Measurements from ENCODE around the gene GRID2.

GRID2 gene

DNA sequence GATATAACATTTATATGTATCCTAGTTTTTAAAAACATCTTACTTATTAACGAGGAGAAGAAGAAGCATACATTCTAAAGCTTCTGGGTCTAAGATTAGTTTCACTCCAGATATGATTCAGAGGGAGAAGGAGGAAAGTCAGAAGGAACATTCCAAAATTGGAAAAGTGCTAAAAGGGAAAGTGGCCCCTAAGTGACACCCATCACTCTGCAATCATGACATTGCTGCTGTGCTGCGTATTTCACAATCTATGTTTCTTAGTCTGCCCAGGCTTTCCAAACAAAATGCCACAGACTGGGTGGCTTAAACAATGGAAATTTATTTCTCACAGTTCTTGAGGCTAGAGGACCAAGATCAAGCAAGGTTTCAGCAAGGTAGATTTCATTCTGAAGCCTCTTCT is 1452.3 kb downstream of the GRID2 start:
- DNase-seq (ENCODE audit: low spot score): no peak

DNA sequence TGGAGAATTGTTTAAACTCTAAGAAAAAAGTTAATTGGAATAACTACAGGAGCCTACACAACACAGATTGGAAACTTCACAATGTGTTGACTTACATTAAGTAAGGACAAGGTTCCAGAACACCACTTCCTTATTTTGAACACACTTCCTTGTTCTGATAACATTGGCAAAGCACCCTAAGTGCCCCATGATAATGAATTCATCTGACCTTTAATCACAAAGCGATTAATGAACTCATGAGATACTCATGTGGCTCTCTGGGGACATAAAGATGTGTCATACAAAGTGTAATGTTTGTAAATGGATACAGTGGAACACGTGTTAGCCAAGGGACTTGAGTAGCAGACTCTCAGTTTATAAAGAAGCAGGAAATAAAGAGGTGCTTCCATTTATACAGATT is 1455.7 kb downstream of the GRID2 start:
- no peak for DNase-seq (ENCODE audit: low spot score)

GRCh38 chr4:93760284-93760683 is 1456.5 kb downstream of the GRID2 start:
- no peak for DNase-seq (ENCODE audit: low spot score)

- no peak for DNase-seq (ENCODE audit: low spot score)
Observed at GRCh38 chr4:93761286-93761685, 1457.5 kb downstream of the GRID2 start.

GRCh38 chr4:93764639-93765246 is 1461.0 kb downstream of the GRID2 start:
- DNase-seq (ENCODE audit: low spot score): peak; percentile 12

DNA sequence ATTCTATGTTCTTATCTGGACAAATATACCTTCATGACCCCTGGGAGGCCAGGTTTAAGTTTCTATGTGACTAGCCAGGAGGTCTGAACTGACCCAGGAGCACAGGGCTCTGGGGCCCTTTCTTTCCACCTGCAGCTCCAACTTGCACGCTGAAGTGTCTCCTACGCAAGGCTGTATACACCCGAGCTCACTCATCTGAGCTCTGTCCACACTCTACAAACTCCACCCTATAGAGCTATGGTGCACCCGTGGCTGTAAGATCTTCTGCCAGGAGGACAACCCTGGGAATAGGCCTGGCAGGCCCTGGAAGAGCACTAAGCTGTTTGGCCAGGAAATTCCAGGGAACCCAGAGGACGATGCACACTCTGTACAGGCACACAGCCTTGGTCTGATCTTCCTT is 1464.2 kb downstream of the GRID2 start:
- no peak for DNase-seq (ENCODE audit: low spot score)

DNA sequence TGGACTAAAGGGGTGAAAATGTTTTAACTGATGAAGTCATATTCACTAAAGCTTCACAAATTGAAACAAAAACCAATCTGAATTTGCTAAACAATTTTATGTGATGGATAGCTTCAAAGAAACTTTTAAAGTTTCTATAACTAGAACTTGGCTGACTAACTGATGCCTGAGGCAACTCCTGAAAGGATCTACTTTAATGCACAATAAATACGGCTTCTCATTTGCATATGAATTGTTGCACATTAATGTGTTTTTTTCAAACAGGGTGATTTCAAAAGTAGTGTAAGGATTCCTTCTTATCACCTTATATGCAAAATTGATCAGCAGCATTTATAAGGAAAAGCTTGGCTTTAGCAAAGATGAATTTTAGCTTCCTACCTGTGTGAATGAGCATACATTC is 1466.4 kb downstream of the GRID2 start:
- no peak for DNase-seq (ENCODE audit: low spot score)

DNA sequence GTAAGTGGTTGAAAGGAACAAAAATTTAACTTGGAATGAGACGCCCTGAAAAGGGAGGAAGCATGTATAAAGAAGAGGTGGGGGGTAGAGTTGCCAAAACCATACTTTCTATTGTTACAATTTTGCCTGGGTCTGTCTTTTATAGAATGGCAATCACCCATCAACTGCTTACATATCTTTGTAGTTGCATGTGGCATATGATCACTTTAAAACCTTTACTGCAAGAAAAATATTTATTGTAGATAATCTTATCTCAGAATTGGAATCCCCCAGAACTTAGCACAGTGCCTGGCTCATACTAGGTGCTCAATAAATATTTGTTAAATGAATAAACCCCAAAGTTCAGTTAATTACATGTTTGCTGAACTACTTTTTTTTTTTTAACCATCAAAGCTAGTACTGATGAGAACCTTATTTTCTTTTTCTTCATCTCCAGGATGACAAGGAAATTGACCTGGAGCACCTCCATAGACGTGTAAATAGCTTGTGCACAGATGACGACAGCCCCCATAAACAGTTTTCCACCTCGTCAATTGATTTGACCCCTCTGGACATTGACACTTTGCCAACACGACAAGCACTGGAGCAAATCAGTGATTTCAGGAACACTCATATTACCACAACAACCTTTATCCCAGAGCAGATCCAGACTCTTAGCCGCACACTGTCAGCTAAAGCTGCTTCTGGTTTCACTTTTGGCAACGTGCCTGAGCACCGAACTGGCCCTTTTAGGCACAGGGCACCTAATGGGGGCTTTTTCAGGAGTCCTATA is 1468.1 kb downstream of the GRID2 start:
- DNase-seq (ENCODE audit: low spot score): peak; percentile 26

- DNase-seq (ENCODE audit: low spot score): no peak
Observed at GRCh38 chr4:93772858-93773257, 1469.1 kb downstream of the GRID2 start.

GRCh38 chr4:93775551-93775950 is 1471.8 kb downstream of the GRID2 start:
- no peak for DNase-seq (ENCODE audit: low spot score)

DNA sequence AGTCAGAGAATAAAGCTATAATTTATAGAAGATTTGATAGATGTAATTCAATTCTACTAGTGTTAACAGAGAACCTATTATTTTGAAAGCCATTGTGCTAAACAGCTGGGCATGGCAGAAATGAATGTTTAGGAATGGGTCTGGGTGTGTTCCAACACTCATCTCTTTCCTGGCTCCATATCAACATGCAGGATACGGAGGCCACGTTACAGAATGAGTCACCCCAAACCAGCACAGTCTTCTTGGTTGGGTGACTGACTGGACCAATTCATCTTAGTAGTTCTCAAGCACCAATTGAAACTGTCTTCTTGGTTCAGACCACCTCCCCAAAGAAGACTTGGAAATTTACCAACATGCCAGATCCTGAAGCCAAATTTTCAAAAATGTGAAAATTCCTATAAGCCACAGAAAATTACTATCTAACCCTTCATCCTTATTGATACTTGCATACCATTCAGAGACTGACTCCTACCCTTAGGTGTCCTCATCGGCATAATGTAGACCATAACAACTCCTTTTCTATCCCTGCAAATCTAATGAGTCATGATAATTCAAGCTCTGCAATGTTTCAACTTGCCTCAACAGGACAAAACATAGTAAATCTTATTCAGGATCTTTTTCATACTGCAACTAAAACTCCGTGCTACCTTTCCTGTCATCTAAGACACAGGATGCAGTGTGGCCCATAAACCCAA is 1472.8 kb downstream of the GRID2 start:
- no peak for DNase-seq (ENCODE audit: low spot score)

DNA sequence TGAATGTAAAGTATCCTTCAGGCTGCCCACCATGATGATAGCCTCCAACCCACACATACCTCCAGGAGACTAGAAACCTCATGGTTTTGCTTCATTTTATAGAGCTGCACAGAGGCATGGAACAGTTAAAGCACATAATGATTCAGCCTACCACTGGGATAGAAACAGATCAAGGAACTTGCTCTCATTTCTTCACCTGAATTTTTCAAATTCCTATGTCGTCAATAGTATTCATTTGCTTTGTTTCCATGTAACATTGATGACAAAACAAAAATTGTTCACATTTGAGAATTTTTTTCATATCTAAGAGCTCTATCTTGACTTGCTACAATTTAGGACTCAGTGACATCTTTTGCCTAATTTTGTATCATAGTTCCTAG is 1473.3 kb downstream of the GRID2 start:
- no peak for DNase-seq (ENCODE audit: low spot score)

- no peak for DNase-seq (ENCODE audit: low spot score)
Observed at GRCh38 chr4:93779228-93779627, 1475.5 kb downstream of the GRID2 start.

GRCh38 chr4:93780080-93780479 is 1476.3 kb downstream of the GRID2 start:
- DNase-seq (ENCODE audit: low spot score): no peak

- no peak for DNase-seq (ENCODE audit: low spot score)
Observed at GRCh38 chr4:93781198-93781597, 1477.4 kb downstream of the GRID2 start.

- no peak for DNase-seq (ENCODE audit: low spot score)
Observed at GRCh38 chr4:93786149-93786548, 1482.4 kb downstream of the GRID2 start.

- peak; percentile 30 for DNase-seq (ENCODE audit: low spot score)
Observed at GRCh38 chr4:93788712-93789111, 1484.9 kb downstream of the GRID2 start.

DNA sequence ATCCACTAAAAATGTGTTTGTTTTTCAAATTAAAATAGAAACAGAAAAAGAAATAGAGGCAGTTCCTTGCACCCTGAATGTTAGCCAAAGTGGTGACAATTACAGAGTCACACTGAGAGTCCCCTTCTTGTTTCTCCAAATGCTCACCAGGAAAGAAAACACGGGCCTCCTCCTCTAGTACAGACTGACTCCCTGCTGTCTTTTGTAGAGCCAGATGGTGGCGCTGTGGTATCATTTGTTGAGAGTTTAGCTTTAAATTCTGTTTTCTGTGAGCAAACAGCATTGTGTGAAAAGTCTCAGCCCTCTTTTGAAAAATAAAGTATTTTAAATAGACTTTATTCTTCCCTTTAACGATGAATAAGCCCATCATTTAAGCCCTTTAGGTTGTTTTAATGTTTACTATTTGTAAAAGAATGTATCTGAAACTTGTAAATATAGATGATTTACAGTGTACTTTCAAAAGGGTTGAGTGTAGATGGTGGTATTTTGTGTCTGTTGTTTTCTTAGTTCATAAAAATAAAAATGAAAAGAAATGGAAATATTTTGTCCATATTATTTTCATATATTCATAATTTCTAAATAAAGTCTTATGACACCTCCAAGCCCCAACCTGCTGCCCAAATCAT is 1487.9 kb downstream of the GRID2 start:
- peak; percentile 17 for DNase-seq (ENCODE audit: low spot score)

GRCh38 chr4:93802045-93802444 is 1498.3 kb downstream of the GRID2 start:
- DNase-seq (ENCODE audit: low spot score): no peak

GRCh38 chr4:93809773-93810172 is 1506.0 kb downstream of the GRID2 start:
- DNase-seq (ENCODE audit: low spot score): no peak

DNA sequence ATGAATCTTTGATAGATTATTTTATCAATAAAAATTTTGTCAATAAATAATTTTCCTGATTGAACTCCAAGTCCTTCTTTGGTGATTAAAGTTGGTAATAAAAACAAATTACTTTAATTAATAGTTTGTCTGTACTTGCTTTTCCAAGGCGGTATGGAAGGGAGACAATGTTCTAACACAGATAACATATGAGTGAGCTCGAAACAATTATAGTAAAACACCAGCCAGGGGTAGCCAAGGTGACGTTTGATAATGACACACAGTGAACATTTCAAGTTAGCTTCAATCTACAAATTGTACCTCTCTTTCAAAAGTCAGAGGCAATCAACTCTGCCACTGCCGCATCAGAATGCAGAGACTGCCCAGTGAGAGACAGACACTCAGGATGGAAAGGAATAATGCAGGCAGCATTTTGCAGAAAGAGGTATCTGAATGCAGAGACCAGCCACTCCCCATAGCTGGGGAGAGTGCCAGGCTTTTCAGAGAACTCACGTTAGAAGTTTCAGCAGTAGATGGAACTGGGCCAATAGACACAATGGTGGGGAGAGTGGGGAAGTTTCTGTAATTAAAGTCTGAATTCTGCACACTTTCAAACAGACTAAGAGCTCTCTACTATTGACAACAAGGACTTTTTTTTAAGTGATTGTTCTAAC is 1506.7 kb downstream of the GRID2 start:
- no peak for DNase-seq (ENCODE audit: low spot score)

DNA sequence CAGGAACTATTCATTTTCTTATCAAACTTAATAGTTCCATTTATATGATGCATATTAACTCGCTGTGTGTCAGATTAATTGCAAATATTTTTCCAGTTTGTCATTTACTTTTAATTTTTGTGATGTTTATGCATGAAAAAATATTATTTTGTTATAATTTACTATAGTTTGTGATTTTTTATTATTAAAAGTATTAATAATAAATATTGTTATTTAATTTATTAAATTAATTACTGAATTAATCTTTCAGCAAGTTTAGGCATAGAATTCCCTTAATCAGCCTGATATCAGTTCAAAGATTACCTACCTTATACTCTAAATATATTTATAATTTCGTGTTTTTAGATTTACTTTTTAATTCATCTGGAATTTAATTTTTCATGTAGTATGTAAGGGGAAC is 1509.3 kb downstream of the GRID2 start:
- no peak for DNase-seq (ENCODE audit: low spot score)
